PC-3 (cell line): ENCODE results near the gene STRAP. TPM values are rescaled to one million over a fixed set of nuclear protein-coding genes. Genes with fewer than 3 reads are reported as not detected.

ENCODE experiments used
- ATAC-seq: fragments of 200-7000 bp; cut with Tn5 transposase; 2 replicates; pipeline ENCODE4 v1.9.1; 2020; ENCODE audit warnings: mild to moderate bottlenecking, moderate library complexity
- BruUV-seq: library from RNA; stranded (reverse); fragments of 400-500 nt; replicated peaks from 2 replicates; lab custom pipeline; 2021; lab: Mats Ljungman, UMichigan
- CTCF ChIA-PET: fragments of 300-600 bp; sonication (Branson Sonifier 250); formaldehyde crosslinking; loops from one replicate; lab custom pipeline; 2022; ENCODE audit warnings: antibody characterized with exemption; lab: Charles Lee
- POLR2A ChIA-PET: fragments of 300-600 bp; sonication (Branson Sonifier 250); formaldehyde crosslinking; loops from one replicate; lab custom pipeline; 2022; ENCODE audit warnings: antibody characterized with exemption; ENCODE audit not compliant: unreplicated experiment; lab: Charles Lee
- DNase-seq: peaks from one replicate; pipeline ENCODE4 v3.0.0-alpha.2; 2015
- H2AFZ ChIP-seq: fragments of 300-600 bp; sonication (generic); 2 replicates; pipeline ENCODE4 v1.6.0; 2016; ENCODE audit warnings: antibody characterized with exemption, low read length
- H3F3A ChIP-seq: fragments of 300-600 bp; sonication (generic); one replicate; pipeline ENCODE4 v1.6.0; 2017; ENCODE audit warnings: antibody characterized with exemption, low read length, control low read depth, mild to moderate bottlenecking; ENCODE audit not compliant: unreplicated experiment
- H3K27ac ChIP-seq: fragments of 300-600 bp; sonication (generic); 2 replicates; pipeline ENCODE4 v1.5.1; 2016; ENCODE audit warnings: mild to moderate bottlenecking, low read length
- H3K27me3 ChIP-seq: fragments of 300-600 bp; sonication (generic); 2 replicates; pipeline ENCODE4 v1.6.1; 2016; ENCODE audit warnings: low read length, mixed read lengths
- H3K36me3 ChIP-seq: fragments of 300-600 bp; sonication (generic); 2 replicates; pipeline ENCODE4 v1.6.1; 2016; ENCODE audit warnings: low read depth, mixed run types, low read length, mixed read lengths
- H3K4me1 ChIP-seq: fragments of 300-600 bp; sonication (generic); 2 replicates; pipeline ENCODE4 v1.5.1; 2016; ENCODE audit warnings: low read length; ENCODE audit not compliant: insufficient read depth
- H3K4me2 ChIP-seq: fragments of 300-600 bp; sonication (generic); 2 replicates; pipeline ENCODE4 v1.6.0; 2016; ENCODE audit warnings: low read length
- H3K4me3 ChIP-seq: fragments of 300-600 bp; sonication (generic); 2 replicates; pipeline ENCODE4 v1.5.1; 2016; ENCODE audit warnings: mild to moderate bottlenecking, low read length, mixed read lengths
- H3K79me2 ChIP-seq: fragments of 300-600 bp; sonication (generic); 2 replicates; pipeline ENCODE4 v1.6.1; 2017; ENCODE audit warnings: low read length, mixed read lengths
- H3K9ac ChIP-seq: fragments of 300-600 bp; sonication (generic); 2 replicates; pipeline ENCODE4 v1.6.0; 2016; ENCODE audit warnings: mild to moderate bottlenecking, low read length
- H3K9me2 ChIP-seq: fragments of 300-600 bp; sonication (generic); replicated peaks from 2 replicates; pipeline ENCODE4 v1.6.1; 2016; ENCODE audit warnings: mixed run types, low read length, mixed read lengths
- H3K9me3 ChIP-seq: fragments of 300-600 bp; sonication (generic); 2 replicates; pipeline ENCODE4 v1.6.1; 2016; ENCODE audit warnings: low read length, mixed read lengths
- H4K20me1 ChIP-seq: fragments of 300-600 bp; sonication (generic); 2 replicates; pipeline ENCODE4 v1.6.1; 2016; ENCODE audit warnings: low read length, mixed read lengths
- EZH2 ChIP-seq: fragments of 300-600 bp; sonication (generic); IDR thresholded peaks from one replicate; pipeline ENCODE4 v1.6.1; 2017; ENCODE audit warnings: antibody characterized with exemption, mild to moderate bottlenecking, low read length; ENCODE audit not compliant: unreplicated experiment
- EZH2phosphoT487 ChIP-seq: fragments of 300-600 bp; sonication (generic); IDR thresholded peaks from 2 replicates; pipeline ENCODE4 v1.6.1; 2018; ENCODE audit warnings: mild to moderate bottlenecking, antibody characterized with exemption, low read length, borderline replicate concordance
- intact Hi-C: fragments of 100-400 bp; cut with micrococcal nuclease; formaldehyde crosslinking; loops from 2 replicates; pipeline ENCODE4 v1.9.0; 2023
- total RNA-seq: library from RNA; depleted of rRNA; stranded (reverse); fragments of >200 nt; gene quantifications from 2 replicates; pipeline ENCODE4 v1.2.3, GENCODE V29; 2014
- TF ChIP-seq, protein P1 (sequence below): fragments of 300-600 bp; sonication (generic); conservative IDR thresholded peaks from 2 replicates; pipeline ENCODE4 v1.5.1; 2017; ENCODE audit warnings: antibody characterized with exemption, low read depth, mild to moderate bottlenecking, low read length

Gene STRAP
- total RNA-seq, 1 experiment from 2014 or later: 80.4 TPM

DNA sequence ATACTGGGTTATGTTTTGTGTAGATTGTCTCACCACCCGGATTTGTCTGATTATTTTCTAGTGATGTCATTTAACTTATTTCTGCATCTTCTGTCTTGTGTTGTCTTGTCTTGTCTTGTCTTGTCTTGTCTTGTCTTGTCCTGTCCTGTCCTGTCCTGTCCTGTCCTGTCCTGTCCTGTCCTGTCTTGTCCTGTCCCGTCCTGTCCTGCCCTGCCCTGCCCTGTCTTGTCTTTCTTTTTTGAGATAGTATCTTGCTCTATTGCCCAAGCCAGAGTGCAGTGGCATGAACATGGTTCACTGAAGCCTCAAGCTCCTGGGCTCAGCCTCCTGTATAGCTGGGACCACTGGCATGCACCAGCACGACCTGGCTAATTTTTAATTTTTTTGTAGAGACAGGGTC lies 54.6 kb downstream of the STRAP start:
- Histone ChIP-seq H3F3A (no peaks in the 10 kb centered on the region), H3K9me3 (no peaks in the 10 kb centered on the region), H3K4me3 (no peak overlapping the region), H3K27me3 (no peaks in the 10 kb centered on the region), H3K27ac (no peak overlapping the region), H3K9me2 (no peaks in the 10 kb centered on the region), H3K36me3 (no peaks in the 10 kb centered on the region), H3K9ac (no peak overlapping the region), H3K4me1 (no peaks in the 10 kb centered on the region), H4K20me1 (no peaks in the 10 kb centered on the region), H2AFZ (no peak overlapping the region), H3K79me2 (no peaks in the 10 kb centered on the region), H3K4me2 (no peak overlapping the region)
- POLR2A ChIA-PET: no interaction called here
- TF ChIP-seq EZH2 (no peak), EZH2phosphoT487 (no peak)
- TF ChIP-seq, protein P1, sequence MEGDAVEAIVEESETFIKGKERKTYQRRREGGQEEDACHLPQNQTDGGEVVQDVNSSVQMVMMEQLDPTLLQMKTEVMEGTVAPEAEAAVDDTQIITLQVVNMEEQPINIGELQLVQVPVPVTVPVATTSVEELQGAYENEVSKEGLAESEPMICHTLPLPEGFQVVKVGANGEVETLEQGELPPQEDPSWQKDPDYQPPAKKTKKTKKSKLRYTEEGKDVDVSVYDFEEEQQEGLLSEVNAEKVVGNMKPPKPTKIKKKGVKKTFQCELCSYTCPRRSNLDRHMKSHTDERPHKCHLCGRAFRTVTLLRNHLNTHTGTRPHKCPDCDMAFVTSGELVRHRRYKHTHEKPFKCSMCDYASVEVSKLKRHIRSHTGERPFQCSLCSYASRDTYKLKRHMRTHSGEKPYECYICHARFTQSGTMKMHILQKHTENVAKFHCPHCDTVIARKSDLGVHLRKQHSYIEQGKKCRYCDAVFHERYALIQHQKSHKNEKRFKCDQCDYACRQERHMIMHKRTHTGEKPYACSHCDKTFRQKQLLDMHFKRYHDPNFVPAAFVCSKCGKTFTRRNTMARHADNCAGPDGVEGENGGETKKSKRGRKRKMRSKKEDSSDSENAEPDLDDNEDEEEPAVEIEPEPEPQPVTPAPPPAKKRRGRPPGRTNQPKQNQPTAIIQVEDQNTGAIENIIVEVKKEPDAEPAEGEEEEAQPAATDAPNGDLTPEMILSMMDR: no peak
- CTCF ChIA-PET: no interaction called here
- DNase-seq (no peak), ATAC-seq (no peak)
- intact Hi-C loops: no loop called here
- BruUV-seq: no TSS peak

DNA sequence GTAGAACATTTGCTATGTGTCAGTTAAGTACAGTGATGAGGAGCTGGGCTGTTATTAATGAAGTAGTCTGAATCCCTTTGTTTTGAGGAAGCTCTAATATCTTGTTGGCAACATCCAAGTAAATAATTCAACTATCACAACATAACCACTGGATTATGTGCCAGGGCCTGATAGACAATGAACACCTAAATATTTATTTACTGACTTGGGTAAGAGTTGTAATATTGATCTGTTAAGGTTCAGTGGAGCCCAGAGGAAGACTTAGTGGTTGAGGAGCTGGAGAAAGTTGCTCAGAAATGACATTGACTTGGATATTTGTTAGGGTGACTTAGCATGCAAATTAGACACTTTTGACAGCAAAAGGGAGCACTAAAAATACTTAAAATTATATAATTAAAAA lies 55.7 kb downstream of the STRAP start:
- H3F3A ChIP-seq: no peaks in the 10 kb centered on the region
- H3K27ac ChIP-seq: no peak overlapping the region
- TF ChIP-seq EZH2phosphoT487 (no peak), EZH2 (no peak)
- TF ChIP-seq, protein P1: no peak
- H3K4me3 ChIP-seq: no peak overlapping the region
- BruUV-seq: no TSS peak
- no peak overlapping the region for H3K9ac ChIP-seq
- ATAC-seq (no peak), DNase-seq (no peak)
- H3K9me2 ChIP-seq: no peaks in the 10 kb centered on the region
- intact Hi-C loops: no loop called here
- no peaks in the 10 kb centered on the region for H3K9me3 ChIP-seq
- CTCF ChIA-PET: no interaction called here
- H4K20me1 ChIP-seq: no peaks in the 10 kb centered on the region
- POLR2A ChIA-PET: no interaction called here
- H3K36me3 ChIP-seq: no peaks in the 10 kb centered on the region
- H2AFZ ChIP-seq: no peak overlapping the region
- no peaks in the 10 kb centered on the region for H3K4me1 ChIP-seq
- no peaks in the 10 kb centered on the region for H3K27me3 ChIP-seq
- H3K4me2 ChIP-seq: no peak overlapping the region
- no peaks in the 10 kb centered on the region for H3K79me2 ChIP-seq

DNA sequence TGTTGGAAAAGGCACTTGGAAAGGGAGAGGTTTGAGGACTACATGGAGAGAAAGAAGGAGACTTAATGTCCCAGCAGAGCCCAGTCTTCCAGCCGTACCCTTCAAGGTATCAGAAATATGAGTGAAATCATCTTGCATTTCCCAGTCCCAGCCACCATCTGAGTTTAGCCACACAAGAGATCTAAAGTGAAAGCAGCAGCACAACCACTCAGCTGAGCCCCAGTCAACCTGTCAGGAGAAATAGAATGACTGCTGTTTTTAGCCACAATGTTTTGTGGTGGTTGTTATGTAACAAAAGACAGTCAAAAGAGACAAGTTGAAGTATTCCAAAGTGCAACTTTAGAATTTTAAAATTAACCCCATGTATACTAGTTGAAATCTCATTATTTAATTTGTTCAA lies 56.9 kb downstream of the STRAP start:
- ChIA-PET CTCF (no interaction called here), POLR2A (no interaction called here)
- no peaks in the 10 kb centered on the region for H3K36me3 ChIP-seq

More for the DNA sequence above, 56.9 kb downstream of the STRAP start:
- ATAC-seq: no peak
- H3K9me3 ChIP-seq: no peaks in the 10 kb centered on the region
- no peaks in the 10 kb centered on the region for H3K4me1 ChIP-seq
- no peak overlapping the region for H3K4me3 ChIP-seq
- no TSS peak for BruUV-seq
- no peak overlapping the region for H3K27ac ChIP-seq
- TF ChIP-seq, protein P1: no peak
- TF ChIP-seq EZH2phosphoT487: no peak
- no peak for TF ChIP-seq EZH2
- intact Hi-C loops: no loop called here
- H2AFZ ChIP-seq: no peak overlapping the region
- no peak overlapping the region for H3K4me2 ChIP-seq
- H3K9me2 ChIP-seq: no peaks in the 10 kb centered on the region
- H3K9ac ChIP-seq: no peak overlapping the region
- no peaks in the 10 kb centered on the region for H4K20me1 ChIP-seq
- H3F3A ChIP-seq: no peaks in the 10 kb centered on the region
- H3K79me2 ChIP-seq: no peaks in the 10 kb centered on the region
- H3K27me3 ChIP-seq: no peaks in the 10 kb centered on the region
- no peak for DNase-seq
